Skin of body (tissue), 2 donors: ENCODE data around the gene HSPA12A. TPM values are rescaled to one million over a fixed set of nuclear protein-coding genes. Genes with fewer than 3 reads are reported as not detected.

Experiments
- DNase-seq: peaks from one replicate; lab custom pipeline; 2025; lab: John Stamatoyannopoulos, UW
- total RNA-seq: library from RNA; depleted of rRNA; stranded (reverse); fragments of >200 nt; gene quantifications from one replicate; pipeline ENCODE4 v1.2.3, GENCODE V29; 2014

HSPA12A gene, protein sequence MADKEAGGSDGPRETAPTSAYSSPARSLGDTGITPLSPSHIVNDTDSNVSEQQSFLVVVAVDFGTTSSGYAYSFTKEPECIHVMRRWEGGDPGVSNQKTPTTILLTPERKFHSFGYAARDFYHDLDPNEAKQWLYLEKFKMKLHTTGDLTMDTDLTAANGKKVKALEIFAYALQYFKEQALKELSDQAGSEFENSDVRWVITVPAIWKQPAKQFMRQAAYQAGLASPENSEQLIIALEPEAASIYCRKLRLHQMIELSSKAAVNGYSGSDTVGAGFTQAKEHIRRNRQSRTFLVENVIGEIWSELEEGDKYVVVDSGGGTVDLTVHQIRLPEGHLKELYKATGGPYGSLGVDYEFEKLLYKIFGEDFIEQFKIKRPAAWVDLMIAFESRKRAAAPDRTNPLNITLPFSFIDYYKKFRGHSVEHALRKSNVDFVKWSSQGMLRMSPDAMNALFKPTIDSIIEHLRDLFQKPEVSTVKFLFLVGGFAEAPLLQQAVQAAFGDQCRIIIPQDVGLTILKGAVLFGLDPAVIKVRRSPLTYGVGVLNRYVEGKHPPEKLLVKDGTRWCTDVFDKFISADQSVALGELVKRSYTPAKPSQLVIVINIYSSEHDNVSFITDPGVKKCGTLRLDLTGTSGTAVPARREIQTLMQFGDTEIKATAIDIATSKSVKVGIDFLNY
- total RNA-seq: 11.2 TPM

DNA sequence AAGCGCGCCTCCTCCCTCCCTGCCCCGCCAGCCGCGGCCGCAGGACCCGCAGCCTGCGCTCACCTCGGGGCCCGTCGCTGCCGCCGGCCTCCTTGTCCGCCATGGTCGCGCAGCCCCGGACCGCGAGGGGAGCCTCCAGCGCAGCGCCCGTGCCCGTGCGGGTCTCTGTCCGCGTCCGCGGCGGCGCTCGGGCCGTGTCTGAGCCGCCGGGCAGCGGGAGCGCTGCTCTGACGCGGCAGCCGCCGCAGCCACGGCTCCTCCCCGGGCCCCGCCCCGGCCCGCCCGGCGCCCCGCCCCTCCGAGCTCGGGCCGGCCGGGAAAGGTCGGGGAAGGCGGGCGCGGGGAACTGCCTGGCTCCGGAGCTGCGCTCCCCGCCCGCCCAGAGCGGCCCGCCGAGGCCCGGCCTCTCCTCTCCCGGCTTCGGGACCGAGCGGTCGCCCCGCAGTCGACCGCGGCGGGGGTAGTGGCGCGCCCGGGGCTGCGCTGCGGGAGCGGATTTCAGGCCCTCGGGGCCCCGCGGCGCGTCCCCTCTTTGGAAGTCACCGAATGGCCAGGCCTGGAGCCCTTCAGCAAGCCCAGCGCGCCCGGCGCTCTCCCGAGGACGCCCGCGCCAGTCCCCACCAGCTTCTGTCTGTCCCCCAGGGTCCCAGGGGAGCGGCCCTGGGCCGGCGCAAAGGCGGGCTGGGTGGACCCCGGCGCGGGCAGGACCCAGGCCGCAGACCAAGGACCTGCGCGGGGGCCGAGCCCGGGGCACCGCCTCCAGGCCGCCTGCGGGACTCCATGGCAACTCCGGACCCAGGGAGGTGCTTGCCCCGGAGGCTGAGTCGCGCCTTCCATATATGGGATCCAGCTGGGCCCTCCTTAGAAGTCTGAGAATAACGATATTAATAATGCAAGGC lies at the start of gene HSPA12A:
Gene HSPA12A, minus strand, starts transcription at position 200 of the 899 bp plus-strand sequence. Its CDS starts 97 bp downstream, at position 103.
- peak; percentile 41 for DNase-seq

DNA sequence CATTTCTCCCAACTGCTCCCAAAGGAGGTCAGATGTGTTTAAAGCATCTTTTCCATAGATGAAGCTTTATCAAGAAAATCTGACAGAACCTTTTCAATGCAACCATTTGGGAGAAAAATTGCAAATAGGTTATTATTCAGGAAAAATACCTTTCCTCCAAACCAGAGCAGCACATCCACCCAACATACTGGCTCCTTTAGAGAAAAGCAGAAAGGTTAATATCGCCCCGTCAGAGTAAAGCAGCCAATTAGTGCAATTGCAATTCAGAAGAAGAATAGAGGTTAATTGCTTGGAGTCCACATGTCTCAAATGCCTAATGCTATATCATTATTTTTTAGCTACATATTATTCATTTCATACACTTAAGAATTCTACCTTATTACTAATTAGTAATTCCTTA lies 48.9 kb upstream of the HSPA12A start:
- no peak for DNase-seq

DNA sequence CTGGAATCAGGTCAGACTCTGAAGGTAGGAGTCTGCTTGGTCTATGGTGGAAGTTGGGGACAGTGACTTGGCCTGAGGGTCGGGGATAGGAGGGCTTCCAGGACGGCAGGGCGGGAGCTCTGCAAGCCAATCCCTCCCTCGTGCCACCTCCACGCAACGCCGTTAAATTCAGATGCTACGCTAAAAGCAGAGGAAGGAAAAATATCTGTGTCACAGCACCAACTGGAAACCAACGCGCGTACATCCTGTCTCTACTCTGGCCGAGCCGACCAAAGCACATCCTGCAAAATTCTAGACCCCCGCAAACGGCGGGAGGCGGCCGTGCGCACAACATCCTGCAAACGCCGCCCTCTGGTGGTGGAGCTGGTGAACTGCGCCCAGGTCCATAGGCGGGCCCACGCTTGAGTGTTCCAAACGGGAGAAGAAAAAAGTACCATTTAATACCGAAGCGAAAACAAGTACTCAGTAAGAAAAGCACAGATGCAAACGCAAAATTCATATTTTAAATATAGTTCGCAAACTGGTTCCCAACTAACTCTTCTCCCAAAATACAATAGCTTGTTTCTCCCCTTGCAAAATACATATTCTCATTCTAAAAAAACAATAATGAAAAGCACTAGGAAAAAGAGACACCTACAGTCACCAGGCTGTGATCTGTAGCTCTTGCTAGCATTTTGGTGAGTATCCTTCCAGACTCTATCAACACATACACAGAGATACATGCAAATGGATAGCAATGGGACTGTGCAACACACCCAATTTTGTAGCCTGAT lies 45.7 kb upstream of the HSPA12A start:
- peak; percentile 77 for DNase-seq

DNA sequence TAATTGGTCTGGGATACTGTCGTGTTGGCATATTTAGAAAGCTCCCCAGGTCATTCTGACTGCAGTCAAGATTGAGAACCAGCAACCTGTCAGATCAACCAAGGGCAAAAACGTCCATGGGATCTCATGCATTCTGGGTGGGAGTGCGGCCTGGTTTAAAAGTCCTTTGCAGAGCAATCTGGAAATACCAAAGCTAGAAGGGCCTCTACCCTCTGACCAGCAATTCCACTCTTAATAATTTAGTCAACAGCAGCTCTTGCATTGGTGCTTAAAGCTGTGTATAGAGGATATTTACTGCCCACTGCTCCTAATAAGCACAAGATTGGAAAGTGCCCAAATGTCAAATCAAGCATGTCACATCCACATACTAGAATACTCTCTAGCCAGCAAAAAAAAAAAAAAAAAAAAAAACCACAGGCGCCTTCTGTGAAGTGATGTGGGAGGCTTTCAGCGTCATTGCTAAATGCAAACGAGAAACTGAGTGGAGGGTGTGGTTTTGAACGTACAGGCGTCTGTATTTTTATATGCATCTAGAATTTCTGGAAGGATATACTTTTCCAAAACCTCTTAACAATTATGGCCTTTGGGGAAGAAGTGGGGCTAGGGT lies 44.8 kb upstream of the HSPA12A start:
- no peak for DNase-seq

DNA sequence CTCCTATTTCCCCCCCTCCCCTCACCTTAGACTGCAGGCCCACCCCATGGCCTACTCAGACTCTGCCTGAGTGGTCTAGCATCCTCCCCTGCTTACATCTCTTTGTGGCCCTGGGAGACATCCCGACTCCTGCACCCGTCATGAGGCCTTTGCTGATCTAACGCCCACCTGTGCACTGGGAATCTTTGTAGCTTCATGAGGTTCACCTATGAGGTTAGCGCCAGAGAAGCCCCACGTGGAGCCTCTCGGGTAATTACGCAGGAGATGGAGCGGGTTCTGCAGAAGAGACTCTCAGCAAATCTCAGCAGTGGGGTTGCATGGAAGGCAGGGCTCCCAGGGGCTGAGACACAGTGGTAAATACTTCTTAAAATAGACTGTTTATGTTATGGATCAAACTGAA lies 43.5 kb upstream of the HSPA12A start:
- DNase-seq: no peak

DNA sequence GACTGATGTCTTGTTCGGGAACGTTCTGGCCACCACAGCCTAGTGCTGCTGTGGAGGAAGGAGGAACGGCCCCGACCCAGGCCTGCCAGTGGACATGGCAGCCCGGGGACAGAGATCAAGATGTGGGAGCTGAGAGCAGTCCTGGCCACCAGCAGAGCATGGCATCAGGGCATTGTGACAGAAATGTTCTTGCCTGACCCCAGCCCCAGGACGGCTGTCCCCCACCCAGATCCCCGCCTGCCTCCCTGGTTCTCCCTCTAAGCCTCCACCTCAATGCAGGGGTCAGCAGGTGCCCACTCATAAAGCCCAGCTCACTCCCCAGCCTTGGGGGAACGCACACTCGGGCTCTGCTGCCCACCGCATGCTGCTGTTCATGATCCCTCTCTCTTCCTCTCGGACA lies 42.9 kb upstream of the HSPA12A start:
- no peak for DNase-seq

DNA sequence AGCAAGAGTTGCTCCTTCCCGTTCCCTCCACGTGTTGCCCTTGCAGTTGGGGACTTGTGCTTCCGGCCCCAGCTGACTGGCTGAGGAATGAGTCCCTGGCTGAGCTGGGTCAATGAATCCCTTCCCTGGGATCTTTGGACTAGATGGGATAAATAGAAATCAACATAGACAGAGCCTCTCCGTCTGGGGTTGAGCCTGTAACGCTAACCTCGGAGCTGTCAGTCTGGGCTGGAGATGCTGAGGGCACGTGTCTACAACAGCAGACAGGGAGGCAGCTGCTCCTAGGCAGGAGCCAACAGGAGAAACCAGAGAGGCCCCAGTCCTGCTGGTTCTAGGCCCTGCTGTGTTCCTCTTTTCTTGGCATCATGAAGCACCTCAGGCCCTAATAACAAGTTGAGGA lies 42.3 kb upstream of the HSPA12A start:
- no peak for DNase-seq

DNA sequence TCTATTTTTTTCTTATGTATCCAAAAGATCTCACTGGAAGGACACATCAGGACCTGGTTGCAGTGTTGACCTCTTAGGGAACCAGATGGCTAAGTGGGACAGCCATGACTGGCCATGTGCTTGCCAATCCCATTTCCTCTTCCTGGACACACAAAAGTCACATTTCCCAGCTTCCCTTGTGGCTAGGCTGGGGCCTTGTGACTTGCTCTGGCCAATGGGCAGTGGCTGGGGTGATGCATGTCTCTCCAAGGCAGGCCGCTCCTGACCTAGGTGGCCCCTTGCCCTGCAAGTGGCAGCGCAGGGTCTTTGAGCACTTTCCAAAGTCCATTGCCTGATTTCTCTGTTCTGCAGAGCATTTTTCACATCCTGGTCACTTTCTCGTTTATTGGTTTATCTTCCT lies 41.7 kb upstream of the HSPA12A start:
- no peak for DNase-seq

DNA sequence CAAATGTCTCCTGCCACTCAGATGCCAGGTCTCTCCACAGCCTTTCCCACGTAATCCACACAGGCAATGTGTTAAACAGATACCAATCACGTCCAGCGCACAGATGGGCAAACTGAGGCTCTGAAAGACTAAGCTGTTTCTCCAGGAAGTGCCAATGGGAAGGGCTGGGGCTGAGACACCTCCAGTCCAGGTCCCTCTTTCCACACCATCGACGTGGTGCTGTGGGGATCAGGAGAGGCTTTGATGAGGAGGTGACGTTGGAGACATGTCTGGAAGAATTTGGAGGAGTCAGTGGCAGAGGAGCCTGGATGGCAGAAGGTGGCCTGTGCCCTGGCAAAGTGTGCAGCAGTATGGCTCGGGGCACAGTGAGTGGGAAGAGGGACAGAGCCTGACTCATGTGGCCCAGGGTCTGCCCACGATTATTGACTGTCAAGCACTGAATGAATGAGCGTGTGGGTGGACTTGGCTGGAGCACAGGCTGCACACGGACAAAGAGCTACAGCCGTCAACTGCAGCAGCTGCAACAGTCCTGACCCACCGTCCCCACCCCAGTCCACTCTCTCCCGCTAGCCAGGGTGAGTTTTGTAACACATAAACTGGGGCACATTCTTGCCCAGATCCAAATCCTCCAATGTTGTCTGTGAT lies 40.8 kb upstream of the HSPA12A start:
- no peak for DNase-seq

DNA sequence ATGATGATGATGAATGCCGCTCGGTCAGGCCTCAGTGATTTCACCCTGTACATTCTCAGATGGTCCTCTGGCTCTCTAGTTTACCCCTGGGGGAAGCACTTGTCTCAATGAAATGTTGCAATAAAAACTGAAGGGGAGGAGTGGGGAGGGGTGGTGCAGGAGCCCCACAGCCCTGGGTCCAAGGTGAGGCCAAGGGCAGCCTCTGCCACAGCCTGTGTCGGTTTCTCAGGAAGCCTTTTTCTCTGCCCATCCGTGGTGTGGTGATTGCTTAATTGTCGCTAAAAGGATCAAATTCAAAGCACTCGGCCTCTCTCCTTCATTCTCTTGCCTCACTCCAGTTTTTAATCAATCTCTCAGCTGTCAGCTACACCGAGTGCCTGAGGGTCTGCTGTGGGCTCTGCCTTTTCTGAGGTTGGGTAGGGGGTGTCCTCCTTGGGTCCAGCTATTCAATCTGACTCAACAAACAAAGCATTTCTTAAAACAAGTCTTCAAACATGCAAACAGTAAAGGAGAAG lies 39.1 kb upstream of the HSPA12A start:
- no peak for DNase-seq

DNA sequence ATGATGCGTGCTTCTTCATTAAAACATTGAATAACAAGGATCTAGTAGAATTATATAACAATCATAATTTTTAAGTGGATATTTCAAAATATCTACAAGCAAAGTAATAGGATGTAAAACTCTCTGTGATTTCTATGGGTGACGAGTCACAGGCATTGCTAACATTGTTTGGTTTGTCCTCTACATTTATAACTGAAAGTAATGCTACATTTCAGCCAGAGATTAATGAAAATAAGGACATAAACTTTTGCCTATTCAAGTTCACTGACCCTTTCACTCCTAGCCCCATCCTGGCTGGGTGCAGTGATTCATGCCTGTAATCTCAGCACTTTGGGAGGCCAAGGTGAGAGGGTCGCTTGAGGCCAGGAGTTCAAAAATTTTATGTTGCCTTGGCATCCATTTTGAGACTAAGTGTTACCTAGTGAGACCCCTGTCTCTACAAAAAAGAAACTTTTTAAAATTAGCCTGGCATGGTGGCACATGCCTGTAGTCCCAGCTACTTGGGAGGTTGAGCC lies 38.4 kb upstream of the HSPA12A start:
- DNase-seq: no peak

DNA sequence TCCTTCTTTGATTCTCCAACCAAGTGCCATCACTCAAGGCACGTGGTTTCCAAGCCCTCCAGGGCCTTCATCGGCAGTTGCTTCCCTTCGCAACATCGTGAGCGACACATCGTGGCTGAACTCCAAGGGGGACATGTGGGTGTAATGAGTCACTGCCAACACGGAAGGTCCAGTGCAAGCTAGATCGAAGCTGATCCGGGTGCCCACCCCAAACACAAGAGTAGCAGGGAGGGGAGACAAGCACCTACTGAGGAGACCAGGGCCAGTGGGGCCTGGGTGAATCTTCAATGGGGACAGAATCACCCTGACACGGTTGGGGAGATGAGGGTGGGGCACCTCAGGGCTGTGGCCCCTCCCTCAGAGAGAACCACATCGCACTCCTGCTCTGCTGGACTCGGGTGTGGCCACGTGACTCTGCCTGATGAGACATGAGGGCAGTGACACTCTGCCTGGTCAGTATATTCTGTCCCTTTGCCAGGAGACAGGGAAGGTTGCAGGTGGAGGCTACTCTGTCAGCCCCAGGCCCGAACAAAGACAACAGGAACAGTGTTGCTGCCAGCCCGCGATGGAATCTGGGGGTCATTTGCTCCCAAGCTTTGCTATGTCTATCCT lies 36.8 kb upstream of the HSPA12A start:
- DNase-seq: no peak

DNA sequence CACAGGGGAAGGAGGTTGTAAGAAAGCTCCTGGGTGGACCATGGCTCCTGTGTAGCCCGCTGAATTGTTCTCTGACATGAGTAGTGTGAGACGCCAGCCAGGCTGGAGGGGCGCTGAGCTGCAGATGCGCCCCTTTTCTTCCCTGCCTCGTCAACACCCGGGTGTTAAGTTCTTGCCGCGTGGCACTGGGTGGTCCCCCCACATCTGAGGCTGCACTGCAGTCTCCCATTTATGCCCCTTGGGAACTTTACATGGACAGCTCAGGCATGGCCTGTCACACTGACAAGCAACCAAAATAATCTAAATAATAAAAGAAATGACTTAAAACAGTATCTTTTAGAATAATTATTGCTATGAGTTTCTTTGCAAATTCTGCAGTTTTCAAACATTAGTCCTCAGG lies 34.6 kb upstream of the HSPA12A start:
- no peak for DNase-seq

DNA sequence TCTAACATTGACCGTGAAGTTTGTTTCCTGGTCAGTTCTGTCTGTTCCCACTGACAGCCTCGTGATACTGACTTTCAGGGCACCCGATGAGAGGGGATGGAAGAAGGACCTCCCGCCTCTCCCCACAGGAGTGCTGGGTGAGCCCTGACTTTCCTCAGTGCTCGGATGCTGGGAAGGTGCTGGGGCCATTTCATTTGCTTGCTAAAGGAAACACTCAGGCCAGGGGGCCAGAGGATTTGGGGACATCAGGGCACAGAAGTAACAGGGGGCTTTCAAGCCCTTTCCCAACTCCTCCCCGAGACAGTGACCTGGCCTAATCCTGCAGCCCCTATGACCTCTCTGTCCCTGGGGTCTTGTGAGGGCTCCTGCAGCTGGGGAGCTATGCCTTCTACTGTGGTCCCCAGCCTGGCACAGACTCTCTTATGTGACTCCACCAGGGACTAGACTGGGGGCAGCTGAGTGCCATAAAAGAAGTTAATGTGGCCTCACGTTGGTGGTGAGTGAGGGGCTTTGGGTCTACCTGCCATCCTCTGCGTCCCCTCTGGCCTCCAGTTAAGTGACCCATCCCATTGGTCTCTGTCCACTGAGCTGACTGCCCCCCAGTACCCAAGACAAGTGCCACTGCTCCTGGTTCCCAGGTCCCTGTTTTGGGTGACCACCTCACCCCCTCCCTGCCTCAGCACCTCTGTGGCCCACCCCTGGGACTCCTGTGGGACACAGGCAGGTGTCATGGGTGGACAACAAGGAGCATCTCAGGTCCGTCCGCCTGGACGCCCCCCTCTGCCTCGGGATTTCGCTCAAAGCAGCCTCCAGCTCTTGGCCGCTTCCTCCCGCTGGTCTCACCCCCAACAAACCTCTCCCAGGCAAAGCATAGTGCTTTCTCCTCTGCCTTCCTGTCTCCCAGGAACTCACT lies 33.4 kb upstream of the HSPA12A start:
- DNase-seq: no peak

DNA sequence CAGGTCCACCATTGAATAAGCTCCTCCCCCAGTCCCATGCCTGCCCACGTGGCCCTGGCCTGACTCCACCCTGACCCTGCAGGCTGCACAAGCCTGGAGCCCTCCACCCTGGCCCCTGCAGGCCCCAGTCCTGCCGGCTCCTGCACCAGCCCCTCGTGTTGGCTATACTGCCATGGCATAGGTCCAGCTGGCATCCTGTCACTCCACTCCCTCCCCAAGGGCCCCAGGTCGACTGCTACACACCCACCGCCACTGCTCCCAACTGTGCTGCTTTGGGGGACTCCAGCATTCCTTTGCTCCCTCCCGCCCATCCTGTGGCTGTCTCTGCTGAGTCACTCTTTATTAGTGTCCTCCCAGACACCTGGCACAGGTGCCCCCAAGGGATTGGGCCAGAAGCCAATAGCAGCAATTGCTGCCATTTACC lies 32.4 kb upstream of the HSPA12A start:
- no peak for DNase-seq

DNA sequence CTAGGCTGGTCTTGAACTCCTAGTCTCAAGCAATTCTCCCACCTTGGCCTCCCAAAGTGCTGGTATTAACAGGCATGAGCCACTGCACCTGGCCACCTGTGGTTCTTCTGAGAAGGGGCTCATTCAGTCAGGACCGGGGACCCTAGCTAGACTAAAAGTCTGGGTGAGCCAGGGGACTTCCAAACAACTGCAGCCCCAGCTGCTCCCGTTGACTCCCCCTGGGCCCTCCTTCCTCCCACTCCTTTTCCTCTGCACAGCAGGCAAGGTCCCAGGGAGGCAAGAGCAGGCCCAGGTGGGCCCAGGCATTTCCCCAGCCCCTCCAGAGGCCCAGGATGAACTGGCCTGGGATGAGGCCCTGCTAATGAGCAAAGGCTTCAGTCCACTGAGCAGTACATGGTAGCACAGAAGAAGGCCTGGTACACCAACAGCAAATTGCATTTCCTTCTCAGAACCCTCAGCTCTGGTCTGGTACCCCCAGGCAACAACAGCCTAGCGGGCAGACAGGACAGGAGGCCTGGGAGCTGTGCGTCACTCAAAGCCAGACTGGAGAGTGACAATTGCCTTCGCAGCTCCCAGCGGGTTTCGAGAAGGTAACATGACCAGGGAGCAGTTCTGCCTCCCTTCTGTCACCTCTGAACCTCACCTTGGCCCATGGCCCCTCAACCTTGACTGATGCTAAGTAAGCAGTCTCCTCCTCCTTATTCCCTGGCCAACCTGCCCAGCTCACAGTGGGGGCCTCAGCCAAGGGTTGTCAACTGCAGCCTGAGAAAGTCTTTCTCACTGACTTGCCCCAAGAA lies 30.7 kb upstream of the HSPA12A start:
- no peak for DNase-seq

DNA sequence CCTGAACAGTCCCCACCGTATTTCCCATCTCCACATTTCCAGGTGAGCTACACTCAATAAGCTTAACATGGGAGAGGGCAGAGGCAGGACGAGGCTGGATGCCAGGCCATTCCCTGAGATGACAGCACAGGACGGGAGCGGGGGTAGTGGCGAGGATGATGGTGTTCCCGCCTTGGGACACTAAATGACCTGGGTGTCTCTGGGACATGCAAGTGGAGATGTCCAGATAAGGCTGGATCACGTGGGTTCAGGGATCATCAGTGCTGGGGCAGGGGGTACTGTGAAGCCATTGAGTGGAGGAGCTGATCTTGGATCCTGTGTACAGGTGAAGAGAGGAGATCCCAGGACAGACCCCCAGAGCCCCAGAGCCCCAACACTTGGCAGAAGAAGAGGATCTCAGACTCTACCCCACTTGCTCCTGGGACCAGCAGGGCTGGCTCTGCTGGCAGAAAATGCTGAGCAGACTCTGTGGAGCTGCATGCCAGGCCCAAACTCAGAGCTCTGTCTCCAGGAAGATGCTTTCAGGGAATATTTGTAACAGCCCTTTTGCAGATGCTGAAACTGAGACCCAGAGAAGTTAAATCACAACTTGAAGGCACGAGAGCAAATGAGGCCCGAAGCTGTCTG lies 29.7 kb upstream of the HSPA12A start:
- no peak for DNase-seq
